NT2/D1 (cell line): ENCODE results near the gene RAMP3.

ENCODE experiments used
- SUZ12 ChIP-seq: IDR thresholded peaks from 2 replicates; pipeline ENCODE4 v1.6.1; 2011; ENCODE audit not compliant: insufficient read length, insufficient read depth; ENCODE audit errors: extremely low read depth
- YY1 ChIP-seq: IDR thresholded peaks from 2 replicates; pipeline ENCODE4 v1.6.1; 2011; ENCODE audit not compliant: insufficient read length, insufficient read depth
- ZNF274 ChIP-seq: IDR thresholded peaks from 2 replicates; pipeline ENCODE4 v1.6.1; 2011; ENCODE audit warnings: mild to moderate bottlenecking, low read depth, low read length

DNA sequence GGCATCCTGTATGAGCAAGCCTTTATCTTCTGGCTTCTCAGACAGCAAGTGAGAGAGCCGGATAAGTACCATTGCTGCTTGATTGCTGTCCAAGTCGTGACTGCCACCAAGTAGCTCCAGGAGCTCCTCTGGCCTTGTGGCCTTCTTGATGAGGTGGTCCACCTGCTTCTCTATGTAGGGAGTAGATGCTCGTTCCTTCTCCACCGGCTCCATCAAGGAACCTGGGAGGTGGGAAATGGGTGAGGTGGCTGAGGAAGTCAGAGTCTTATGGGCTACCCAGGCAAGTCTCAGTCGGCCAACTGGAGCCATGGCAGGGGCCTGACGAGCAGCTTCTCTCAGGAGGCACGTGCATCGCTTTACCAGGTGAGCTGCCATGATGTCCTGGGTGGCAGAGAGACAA lies 48.7 kb upstream of the RAMP3 start:
- TF ChIP-seq ZNF274: no peak
- no peak for TF ChIP-seq YY1
- no peak for TF ChIP-seq SUZ12
